ENCODE measurements around the gene FRRS1L. TPM values are rescaled to one million over a fixed set of nuclear protein-coding genes. Genes with fewer than 3 reads are reported as not detected.

Gene FRRS1L
- total RNA-seq = 1 to 10 TPM in 2 of 3 donors, under 1 TPM in 1; 0.16 to 2.6 (median 2.0) TPM

- intact Hi-C loops (cut with DNase I; ENCODE audit: low total_unique reads) = no loop called here
- Histone ChIP-seq H3K4me3 (peak within 1 kb of the TSS in 2 of 3 donors; percentile 42 to 66), H3K9me3 (peaks cover 0 to 6% of the 10 kb centered on the region in 2 donors), H3K36me3 (no peaks in the 10 kb centered on the region), H3K27ac (no peak within 1 kb of the TSS), H3K27me3 (no peaks in the 10 kb centered on the region), H3K4me1 (no peaks in the 10 kb centered on the region)
- DNase-seq (ENCODE audit: low spot score in 2 of 2) = no peak
- TF ChIP-seq POLR2A (IDR thresholded peaks at IDR 0.05) (no peak), CTCF (IDR thresholded peaks at IDR 0.05) (no peak), POLR2AphosphoS5 (IDR thresholded peaks at IDR 0.05) (no peak)
These were observed at the start of gene FRRS1L for GRCh38 chr9:109166771-109167601. Gene FRRS1L (minus strand): TSS chr9:109167249. CDS start chr9:109167138, 111 bp downstream.

- no peaks in the 10 kb centered on the region for H3K27me3 ChIP-seq
- H3K4me1 ChIP-seq = no peaks in the 10 kb centered on the region
- no peak overlapping the region for H3K27ac ChIP-seq
- no peaks in the 10 kb centered on the region for H3K36me3 ChIP-seq
- DNase-seq (ENCODE audit: low spot score in 2 of 2) = no peak
- intact Hi-C loops (cut with DNase I; ENCODE audit: low total_unique reads) = no loop called here
- H3K9me3 ChIP-seq = no peaks in the 10 kb centered on the region
- TF ChIP-seq POLR2AphosphoS5 (IDR thresholded peaks at IDR 0.05) (no peak), CTCF (IDR thresholded peaks at IDR 0.05) (no peak)
- H3K4me3 ChIP-seq = no peak overlapping the region
These were observed 47.4 kb upstream of the FRRS1L start for GRCh38 chr9:109214414-109214813.

GRCh38 chr9:109213285-109214121, 46.5 kb upstream of the FRRS1L start:
- no peak overlapping the region for H3K4me3 ChIP-seq
- no peaks in the 10 kb centered on the region for H3K27me3 ChIP-seq
- no peaks in the 10 kb centered on the region for H3K9me3 ChIP-seq
- TF ChIP-seq CTCF (IDR thresholded peaks at IDR 0.05) (no peak), POLR2AphosphoS5 (IDR thresholded peaks at IDR 0.05) (no peak), POLR2A (IDR thresholded peaks at IDR 0.05) (no peak)
- H3K27ac ChIP-seq = no peak overlapping the region
- intact Hi-C loops (cut with DNase I; ENCODE audit: low total_unique reads) = no loop called here
- no peak for DNase-seq (ENCODE audit: low spot score in 2 of 2)
- H3K36me3 ChIP-seq = no peaks in the 10 kb centered on the region
- no peaks in the 10 kb centered on the region for H3K4me1 ChIP-seq

- no peak for DNase-seq (ENCODE audit: low spot score in 2 of 2)
- TF ChIP-seq POLR2AphosphoS5 (IDR thresholded peaks at IDR 0.05) = no peak
- TF ChIP-seq POLR2A (IDR thresholded peaks at IDR 0.05) = no peak
- TF ChIP-seq CTCF (IDR thresholded peaks at IDR 0.05) = no peak
- no peaks in the 10 kb centered on the region for H3K9me3 ChIP-seq
- H3K27me3 ChIP-seq = no peaks in the 10 kb centered on the region
- H3K27ac ChIP-seq = no peak overlapping the region
- no peaks in the 10 kb centered on the region for H3K36me3 ChIP-seq
- intact Hi-C loops (cut with DNase I; ENCODE audit: low total_unique reads) = no loop called here
- H3K4me3 ChIP-seq = no peak overlapping the region
- no peaks in the 10 kb centered on the region for H3K4me1 ChIP-seq
These were observed 45.7 kb upstream of the FRRS1L start for GRCh38 chr9:109212768-109213167.

GRCh38 chr9:109206670-109207069, 39.6 kb upstream of the FRRS1L start:
- Histone ChIP-seq H3K36me3 (no peaks in the 10 kb centered on the region), H3K27ac (no peak overlapping the region), H3K9me3 (no peaks in the 10 kb centered on the region), H3K4me1 (no peaks in the 10 kb centered on the region), H3K27me3 (no peaks in the 10 kb centered on the region), H3K4me3 (no peak overlapping the region)
- no peak for DNase-seq (ENCODE audit: low spot score in 2 of 2)
- TF ChIP-seq CTCF (IDR thresholded peaks at IDR 0.05) (no peak), POLR2AphosphoS5 (IDR thresholded peaks at IDR 0.05) (no peak), POLR2A (IDR thresholded peaks at IDR 0.05) (no peak)
- intact Hi-C loops (cut with DNase I; ENCODE audit: low total_unique reads) = no loop called here
